DND-41 (cell line): ENCODE data around the gene RELN.

Experiments
- ATAC-seq: fragments of 200-7000 bp; cut with Tn5 transposase; 3 replicates; pipeline ENCODE4 v1.9.1; 2021; ENCODE audit warnings: low read depth; ENCODE audit not compliant: insufficient read depth
- DNase-seq: peaks from one replicate; pipeline ENCODE4 v3.0.0-alpha.2; 2020
- H2AFZ ChIP-seq: 2 replicates; pipeline ENCODE4 v1.6.0; 2012; ENCODE audit warnings: low read depth, low read length
- H3K27ac ChIP-seq: 2 replicates; pipeline ENCODE4 v1.5.1; 2012; ENCODE audit warnings: low read length, inconsistent platforms
- H3K27me3 ChIP-seq: fragments of 200-600 bp; sonication (generic); 2 replicates; pipeline ENCODE4 v1.6.0; 2012; ENCODE audit warnings: low read length, mild to moderate bottlenecking, inconsistent platforms; ENCODE audit not compliant: insufficient read depth, poor library complexity
- H3K36me3 ChIP-seq: 2 replicates; pipeline ENCODE4 v1.5.1; 2012; ENCODE audit warnings: low read length, inconsistent platforms; ENCODE audit not compliant: insufficient read depth
- H3K4me1 ChIP-seq: 2 replicates; pipeline ENCODE4 v1.5.1; 2012; ENCODE audit warnings: mild to moderate bottlenecking, low read length; ENCODE audit not compliant: insufficient read depth
- H3K4me2 ChIP-seq: 2 replicates; pipeline ENCODE4 v1.6.0; 2012; ENCODE audit warnings: mild to moderate bottlenecking, moderate library complexity, low read length, inconsistent platforms; ENCODE audit not compliant: insufficient read depth
- H3K4me3 ChIP-seq, 2 experiments: fragments of 200-600 bp in 1 of 2; shearing (Covaris generic) in 1 of 2; 2 replicates each; pipeline ENCODE4 v1.5.1; 2012 to 2016; ENCODE audit warnings: inconsistent platforms in 2 of 2, low read length in 2 of 2, mild to moderate bottlenecking in 2 of 2, low read depth in 1 of 2, moderate library complexity in 1 of 2
- H3K79me2 ChIP-seq: 2 replicates; pipeline ENCODE4 v1.6.0; 2012; ENCODE audit warnings: low read length, inconsistent platforms; ENCODE audit not compliant: insufficient read depth
- H3K9ac ChIP-seq: 2 replicates; pipeline ENCODE4 v1.6.0; 2012; ENCODE audit warnings: low read depth, mild to moderate bottlenecking, inconsistent platforms, low read length, moderate library complexity
- H3K9me3 ChIP-seq: 2 replicates; pipeline ENCODE4 v1.5.1; 2012; ENCODE audit warnings: low read length, moderate library complexity, mild to moderate bottlenecking, inconsistent platforms; ENCODE audit not compliant: insufficient read depth, severe bottlenecking
- H4K20me1 ChIP-seq: 2 replicates; pipeline ENCODE4 v1.6.0; 2012; ENCODE audit warnings: low read length; ENCODE audit not compliant: insufficient read depth
- CTCF ChIP-seq: IDR thresholded peaks from 2 replicates; pipeline ENCODE4 v1.5.1; 2012; ENCODE audit warnings: borderline replicate concordance, low read length, moderate library complexity, mild to moderate bottlenecking; ENCODE audit not compliant: poor library complexity, severe bottlenecking; ENCODE audit errors: extremely low read depth
- EZH2 ChIP-seq: IDR thresholded peaks from 3 replicates; pipeline ENCODE4 v1.6.1; 2012; ENCODE audit warnings: borderline replicate concordance, low read depth, mild to moderate bottlenecking, moderate library complexity, low read length, inconsistent platforms; ENCODE audit not compliant: severe bottlenecking

The RELN gene

DNA sequence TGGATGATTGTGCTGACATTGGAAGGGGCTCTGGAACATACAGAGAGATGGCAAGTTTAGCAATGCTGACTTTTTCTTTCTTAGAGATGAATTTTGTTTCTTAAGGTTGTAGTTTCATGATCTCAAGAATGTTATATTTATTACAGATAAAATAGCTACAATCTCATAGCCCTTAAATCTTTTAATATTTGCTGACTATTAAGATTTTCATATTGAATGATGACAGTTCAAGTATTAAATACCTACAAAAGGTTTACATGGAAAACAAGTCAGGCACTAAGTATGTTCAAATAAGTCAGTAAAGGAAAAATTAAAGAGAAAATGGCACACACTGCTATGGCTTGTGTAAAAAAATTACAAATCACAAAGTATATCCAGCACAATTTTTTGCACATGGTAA lies 291.4 kb downstream of the RELN start:
- DNase-seq: no peak
- Histone ChIP-seq H3K4me3 (no peak overlapping the region), H3K9ac (no peak overlapping the region), H3K27ac (no peak overlapping the region), H3K27me3 (peaks cover 5% of the 10 kb centered on the region), H3K9me3 (no peaks in the 10 kb centered on the region), H3K4me1 (no peaks in the 10 kb centered on the region), H3K36me3 (no peaks in the 10 kb centered on the region), H4K20me1 (no peaks in the 10 kb centered on the region), H3K79me2 (no peaks in the 10 kb centered on the region), H2AFZ (no peak overlapping the region), H3K4me2 (no peak overlapping the region)
- TF ChIP-seq CTCF (no peak), EZH2 (no peak)
- ATAC-seq: no peak

- ATAC-seq: no peak
- Histone ChIP-seq H3K4me3 (no peak overlapping the region), H3K36me3 (no peaks in the 10 kb centered on the region), H3K9me3 (no peaks in the 10 kb centered on the region), H3K79me2 (no peaks in the 10 kb centered on the region), H3K27ac (no peak overlapping the region), H3K27me3 (no peaks in the 10 kb centered on the region), H3K4me1 (no peaks in the 10 kb centered on the region), H4K20me1 (no peaks in the 10 kb centered on the region), H2AFZ (no peak overlapping the region), H3K9ac (no peak overlapping the region), H3K4me2 (no peak overlapping the region)
- TF ChIP-seq EZH2: no peak
- no peak for TF ChIP-seq CTCF
- no peak for DNase-seq
Observed at GRCh38 chr7:103695521-103695920, 293.9 kb downstream of the RELN start.

GRCh38 chr7:103694304-103694703 lies 295.2 kb downstream of the RELN start:
- DNase-seq (no peak), ATAC-seq (no peak)
- Histone ChIP-seq H3K36me3 (no peaks in the 10 kb centered on the region), H2AFZ (no peak overlapping the region), H3K79me2 (no peaks in the 10 kb centered on the region), H3K9ac (no peak overlapping the region), H3K27ac (no peak overlapping the region), H3K4me2 (no peak overlapping the region), H3K9me3 (no peaks in the 10 kb centered on the region), H3K4me3 (no peak overlapping the region), H3K27me3 (no peaks in the 10 kb centered on the region), H3K4me1 (no peaks in the 10 kb centered on the region), H4K20me1 (no peaks in the 10 kb centered on the region)
- TF ChIP-seq EZH2 (no peak), CTCF (no peak)

DNA sequence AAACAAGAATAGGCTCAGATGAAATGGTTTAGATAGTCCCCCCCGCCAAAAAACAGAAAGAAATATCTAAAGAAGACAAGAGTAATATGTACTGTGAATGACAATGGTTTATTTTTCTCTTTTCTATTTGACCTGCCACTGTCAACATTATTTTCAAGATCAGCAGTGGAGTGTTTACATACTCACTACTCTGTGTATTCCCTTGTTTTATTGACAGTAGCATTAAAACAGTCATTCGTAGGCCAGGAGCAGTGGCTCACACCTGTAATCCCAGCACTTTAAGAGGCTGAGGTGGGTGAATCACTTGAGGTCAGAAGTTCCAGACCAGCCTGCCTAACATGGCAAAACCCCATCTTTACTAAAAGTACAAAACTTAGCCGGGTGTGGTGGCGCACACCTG lies 298.2 kb downstream of the RELN start:
- H3K27ac ChIP-seq: no peak overlapping the region
- no peak for DNase-seq
- no peaks in the 10 kb centered on the region for H3K36me3 ChIP-seq
- no peak overlapping the region for H3K4me2 ChIP-seq
- H2AFZ ChIP-seq: no peak overlapping the region
- ATAC-seq: no peak
- no peaks in the 10 kb centered on the region for H3K79me2 ChIP-seq
- H3K27me3 ChIP-seq: no peaks in the 10 kb centered on the region
- H3K4me3 ChIP-seq: no peak overlapping the region
- no peak for TF ChIP-seq EZH2
- no peak for TF ChIP-seq CTCF
- no peak overlapping the region for H3K9ac ChIP-seq
- H4K20me1 ChIP-seq: no peaks in the 10 kb centered on the region
- no peaks in the 10 kb centered on the region for H3K4me1 ChIP-seq
- no peaks in the 10 kb centered on the region for H3K9me3 ChIP-seq
